Lung microvascular endothelial cell (primary cell): ENCODE data around the gene VAPB. TPM values are rescaled to one million over a fixed set of nuclear protein-coding genes. Genes with fewer than 3 reads are reported as not detected.

Experiments
- DNase-seq, 2 donors: peaks; one replicate each; pipeline versions ENCODE4 v3.0.0 to v3.0.0-alpha.2; 2010; ENCODE audit warnings: low read depth in 2 of 2
- total RNA-seq: library from RNA; depleted of rRNA; stranded (reverse); fragments of >200 nt; gene quantifications from 2 replicates; pipeline ENCODE4 v1.2.1, GENCODE V29; 2014

The VAPB gene
- total RNA-seq, 1 donor from 2014 or later, result 12.3 TPM

- no peak for DNase-seq
Measured at GRCh38 chr20:58435237-58435636, 46.2 kb downstream of the VAPB start.

- no peak for DNase-seq
Measured at GRCh38 chr20:58436868-58437645, 48.0 kb downstream of the VAPB start.

GRCh38 chr20:58438970-58439808 lies 50.2 kb downstream of the VAPB start:
- peak in 1 of 2 donors; percentile 11 for DNase-seq

GRCh38 chr20:58440021-58440767 lies 51.2 kb downstream of the VAPB start:
- DNase-seq, result peak; percentile 63 to 94

- DNase-seq, result no peak
Measured at GRCh38 chr20:58441723-58442122, 52.7 kb downstream of the VAPB start.

GRCh38 chr20:58444746-58445255 lies 55.8 kb downstream of the VAPB start:
- DNase-seq, result no peak

GRCh38 chr20:58446264-58446959 lies 57.4 kb downstream of the VAPB start:
- DNase-seq, result peak in 1 of 2 donors; percentile 30

GRCh38 chr20:58446960-58447265 lies 57.9 kb downstream of the VAPB start:
- DNase-seq, result peak in 1 of 2 donors; percentile 17

GRCh38 chr20:58447511-58448391 lies 58.7 kb downstream of the VAPB start:
- DNase-seq, result peak; percentile 70 to 81

GRCh38 chr20:58448958-58449357 lies 59.9 kb downstream of the VAPB start:
- no peak for DNase-seq

- DNase-seq, result no peak
Measured at GRCh38 chr20:58449681-58450221, 60.7 kb downstream of the VAPB start.

GRCh38 chr20:58450254-58450653 lies 61.2 kb downstream of the VAPB start:
- DNase-seq, result no peak

- no peak for DNase-seq
Measured at GRCh38 chr20:58452667-58453255, 63.7 kb downstream of the VAPB start.

GRCh38 chr20:58453391-58453790 lies 64.4 kb downstream of the VAPB start:
- DNase-seq, result no peak

- no peak for DNase-seq
Measured at GRCh38 chr20:58454460-58454859, 65.4 kb downstream of the VAPB start.

- DNase-seq, result peak in 1 of 2 donors; percentile 82
Measured at GRCh38 chr20:58457083-58457695, 68.2 kb downstream of the VAPB start.

GRCh38 chr20:58458342-58459057 lies 69.5 kb downstream of the VAPB start:
- peak; percentile 56 to 89 for DNase-seq

- DNase-seq, result no peak
Measured at GRCh38 chr20:58459058-58459750, 70.2 kb downstream of the VAPB start.
